ENCODE results near the gene FTCD.
"Not testable (repeated sequence)": the region's sequence is repeated elsewhere in the genome, so short reads cannot be mapped to it uniquely, and the experiment has no call there.

FTCD gene

DNA sequence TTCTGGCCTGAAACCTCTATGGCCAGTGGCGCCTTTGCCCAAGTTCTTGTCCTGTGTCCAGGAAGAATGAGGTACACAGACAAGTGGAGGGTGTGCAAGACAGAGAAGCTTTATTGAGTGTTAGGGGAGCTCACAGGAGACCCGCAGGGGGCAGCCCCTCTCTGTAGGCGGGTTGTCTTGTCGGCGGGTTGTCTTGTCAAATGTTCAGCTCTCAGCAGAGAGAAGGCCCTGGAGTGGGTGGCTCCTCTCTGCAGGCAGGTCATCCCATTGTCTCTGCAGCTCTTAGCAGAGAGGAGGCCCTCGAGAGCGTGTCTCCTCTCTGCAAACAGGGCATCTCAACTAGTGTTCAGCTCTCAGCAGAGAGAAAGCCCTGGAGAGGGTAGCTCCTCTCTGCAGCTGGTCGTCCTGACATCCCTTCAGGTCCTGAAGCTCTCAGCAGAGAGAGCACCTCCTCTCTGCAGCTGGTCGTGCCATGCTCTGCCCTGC lies 46.5 kb downstream of the FTCD start:
- no peaks in the 10 kb centered on the region for H4K20me1 ChIP-seq (ENCODE audit: insufficient read depth, low read length)
- no peak for TF ChIP-seq EZH2 (optimal IDR thresholded peaks at IDR 0.05; ENCODE audit: low read depth, low read length)
- no peak for TF ChIP-seq EZH2phosphoT487 (IDR thresholded peaks at IDR 0.05; ENCODE audit: low read length)
- TF ChIP-seq, protein P1, sequence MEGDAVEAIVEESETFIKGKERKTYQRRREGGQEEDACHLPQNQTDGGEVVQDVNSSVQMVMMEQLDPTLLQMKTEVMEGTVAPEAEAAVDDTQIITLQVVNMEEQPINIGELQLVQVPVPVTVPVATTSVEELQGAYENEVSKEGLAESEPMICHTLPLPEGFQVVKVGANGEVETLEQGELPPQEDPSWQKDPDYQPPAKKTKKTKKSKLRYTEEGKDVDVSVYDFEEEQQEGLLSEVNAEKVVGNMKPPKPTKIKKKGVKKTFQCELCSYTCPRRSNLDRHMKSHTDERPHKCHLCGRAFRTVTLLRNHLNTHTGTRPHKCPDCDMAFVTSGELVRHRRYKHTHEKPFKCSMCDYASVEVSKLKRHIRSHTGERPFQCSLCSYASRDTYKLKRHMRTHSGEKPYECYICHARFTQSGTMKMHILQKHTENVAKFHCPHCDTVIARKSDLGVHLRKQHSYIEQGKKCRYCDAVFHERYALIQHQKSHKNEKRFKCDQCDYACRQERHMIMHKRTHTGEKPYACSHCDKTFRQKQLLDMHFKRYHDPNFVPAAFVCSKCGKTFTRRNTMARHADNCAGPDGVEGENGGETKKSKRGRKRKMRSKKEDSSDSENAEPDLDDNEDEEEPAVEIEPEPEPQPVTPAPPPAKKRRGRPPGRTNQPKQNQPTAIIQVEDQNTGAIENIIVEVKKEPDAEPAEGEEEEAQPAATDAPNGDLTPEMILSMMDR (IDR thresholded peaks at IDR 0.05; ENCODE audit: low read length), result no peak
- no peak overlapping the region for H3K27ac ChIP-seq (ENCODE audit: low read length)
- no peaks in the 10 kb centered on the region for H3K9me3 ChIP-seq (replicated peaks; ENCODE audit: insufficient read depth, low read length)
- H3K36me3 ChIP-seq (replicated peaks; ENCODE audit: insufficient read depth, low read length), result no peaks in the 10 kb centered on the region
- no peak for DNase-seq
- no peaks in the 10 kb centered on the region for H3F3A ChIP-seq (ENCODE audit: insufficient read depth, low read length)
- no peaks in the 10 kb centered on the region for H3K4me1 ChIP-seq (ENCODE audit: low read length)
- no peak overlapping the region for H3K4me2 ChIP-seq (ENCODE audit: low read depth, low read length)
- H3K9me2 ChIP-seq (replicated peaks; ENCODE audit: insufficient read depth, low read length), result no peaks in the 10 kb centered on the region
- peaks cover 96% of the 10 kb centered on the region for H3K27me3 ChIP-seq (replicated peaks; ENCODE audit: insufficient read depth, low read length)
- no peak overlapping the region for H2AFZ ChIP-seq (ENCODE audit: low read length)
- H3K9ac ChIP-seq (ENCODE audit: low read length), result no peak overlapping the region
- no peak overlapping the region for H3K4me3 ChIP-seq (ENCODE audit: low read length)
- no peaks in the 10 kb centered on the region for H3K79me2 ChIP-seq (ENCODE audit: low read length)

DNA sequence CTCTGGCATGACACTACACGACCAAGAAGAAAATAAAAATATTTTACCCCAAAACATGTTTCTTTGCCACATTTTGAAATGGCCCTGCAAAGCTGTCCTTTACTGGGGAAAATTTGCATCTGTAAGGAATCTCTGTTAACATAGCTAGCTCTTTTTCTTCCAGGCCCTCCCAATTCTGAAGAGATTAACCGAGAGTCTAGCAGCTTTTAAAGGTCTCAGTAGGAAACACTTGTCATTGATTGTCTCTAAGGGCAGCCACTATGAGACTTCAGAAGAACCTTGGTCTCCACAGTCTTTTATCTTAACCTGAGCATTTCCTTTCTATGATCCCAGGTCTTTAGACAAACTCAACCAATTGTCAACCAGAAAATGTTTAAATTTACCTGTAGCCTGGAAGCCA lies 48.0 kb downstream of the FTCD start:
- not testable (repeated sequence) for H3K9ac ChIP-seq (ENCODE audit: low read length); H2AFZ ChIP-seq (ENCODE audit: low read length); DNase-seq; H4K20me1 ChIP-seq (ENCODE audit: insufficient read depth, low read length); H3K4me1 ChIP-seq (ENCODE audit: low read length); H3K27ac ChIP-seq (ENCODE audit: low read length); H3K4me3 ChIP-seq (ENCODE audit: low read length); H3K79me2 ChIP-seq (ENCODE audit: low read length); H3K4me2 ChIP-seq (ENCODE audit: low read depth, low read length); H3K36me3 ChIP-seq (replicated peaks; ENCODE audit: insufficient read depth, low read length); H3K9me2 ChIP-seq (replicated peaks; ENCODE audit: insufficient read depth, low read length); H3F3A ChIP-seq (ENCODE audit: insufficient read depth, low read length); H3K9me3 ChIP-seq (replicated peaks; ENCODE audit: insufficient read depth, low read length)
- peaks cover 96% of the 10 kb centered on the region for H3K27me3 ChIP-seq (replicated peaks; ENCODE audit: insufficient read depth, low read length)

DNA sequence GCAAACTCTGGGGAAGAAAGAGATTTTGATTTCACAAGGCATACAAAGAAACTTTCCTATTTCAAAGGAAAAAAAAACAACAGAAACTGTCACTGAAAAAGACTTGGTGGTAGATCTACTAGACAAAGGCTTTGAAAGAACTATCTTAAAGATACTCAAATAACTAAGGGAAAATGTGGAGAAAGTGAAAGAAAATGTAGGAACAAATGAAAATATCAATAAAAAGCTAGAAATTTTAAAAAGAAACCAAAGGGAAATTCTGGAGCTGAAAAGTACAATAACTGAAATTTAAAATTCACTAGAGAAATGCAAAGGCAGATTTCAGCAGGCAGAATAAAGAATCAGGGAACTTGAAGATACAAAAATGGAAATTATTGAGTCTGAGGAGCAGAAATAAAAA lies 51.3 kb downstream of the FTCD start:
- no peaks in the 10 kb centered on the region for H4K20me1 ChIP-seq (ENCODE audit: insufficient read depth, low read length)
- DNase-seq, result no peak
- no peaks in the 10 kb centered on the region for H3K79me2 ChIP-seq (ENCODE audit: low read length)
- H2AFZ ChIP-seq (ENCODE audit: low read length), result no peak overlapping the region
- no peaks in the 10 kb centered on the region for H3K9me3 ChIP-seq (replicated peaks; ENCODE audit: insufficient read depth, low read length)
- no peak overlapping the region for H3K4me3 ChIP-seq (ENCODE audit: low read length)
- H3K4me2 ChIP-seq (ENCODE audit: low read depth, low read length), result no peak overlapping the region
- no peaks in the 10 kb centered on the region for H3F3A ChIP-seq (ENCODE audit: insufficient read depth, low read length)
- H3K27me3 ChIP-seq (replicated peaks; ENCODE audit: insufficient read depth, low read length), result peaks cover 99% of the 10 kb centered on the region
- no peak overlapping the region for H3K9ac ChIP-seq (ENCODE audit: low read length)
- no peaks in the 10 kb centered on the region for H3K36me3 ChIP-seq (replicated peaks; ENCODE audit: insufficient read depth, low read length)
- TF ChIP-seq EZH2phosphoT487 (IDR thresholded peaks at IDR 0.05; ENCODE audit: low read length) (no peak), EZH2 (optimal IDR thresholded peaks at IDR 0.05; ENCODE audit: low read depth, low read length) (no peak)
- TF ChIP-seq, protein P1 (IDR thresholded peaks at IDR 0.05; ENCODE audit: low read length), result no peak
- no peaks in the 10 kb centered on the region for H3K9me2 ChIP-seq (replicated peaks; ENCODE audit: insufficient read depth, low read length)
- H3K4me1 ChIP-seq (ENCODE audit: low read length), result no peaks in the 10 kb centered on the region
- H3K27ac ChIP-seq (ENCODE audit: low read length), result no peak overlapping the region

DNA sequence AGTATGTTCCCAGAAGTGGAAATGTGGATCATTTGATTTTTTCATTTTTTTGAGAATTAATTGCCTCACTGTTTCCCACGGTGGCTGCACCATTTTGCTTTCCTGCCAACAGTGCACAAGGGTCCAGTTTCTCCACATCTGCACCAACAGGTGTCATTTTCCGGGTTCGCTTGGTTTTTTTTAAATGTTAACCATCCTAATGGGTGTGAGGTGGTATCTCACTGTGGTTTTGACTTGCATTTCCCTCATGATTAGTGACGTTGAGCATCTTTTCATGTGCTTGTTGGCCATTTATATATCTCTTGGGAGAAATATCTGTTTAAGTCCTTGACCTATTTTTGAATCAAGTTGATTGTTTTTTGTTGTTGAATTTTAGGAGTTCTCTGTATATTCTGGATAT lies 54.5 kb downstream of the FTCD start:
- Histone ChIP-seq H3K36me3 (replicated peaks; ENCODE audit: insufficient read depth, low read length) (no peaks in the 10 kb centered on the region), H3K9ac (ENCODE audit: low read length) (no peak overlapping the region), H3K4me2 (ENCODE audit: low read depth, low read length) (no peak overlapping the region), H3K4me3 (ENCODE audit: low read length) (no peak overlapping the region), H3K27me3 (replicated peaks; ENCODE audit: insufficient read depth, low read length) (peaks cover 89% of the 10 kb centered on the region), H2AFZ (ENCODE audit: low read length) (no peak overlapping the region), H3K9me3 (replicated peaks; ENCODE audit: insufficient read depth, low read length) (no peaks in the 10 kb centered on the region), H3K4me1 (ENCODE audit: low read length) (no peaks in the 10 kb centered on the region), H4K20me1 (ENCODE audit: insufficient read depth, low read length) (no peaks in the 10 kb centered on the region), H3K79me2 (ENCODE audit: low read length) (no peaks in the 10 kb centered on the region), H3K27ac (ENCODE audit: low read length) (no peak overlapping the region), H3K9me2 (replicated peaks; ENCODE audit: insufficient read depth, low read length) (no peaks in the 10 kb centered on the region), H3F3A (ENCODE audit: insufficient read depth, low read length) (no peaks in the 10 kb centered on the region)
- DNase-seq, result no peak
- TF ChIP-seq EZH2 (optimal IDR thresholded peaks at IDR 0.05; ENCODE audit: low read depth, low read length), result no peak
- TF ChIP-seq, protein P1 (IDR thresholded peaks at IDR 0.05; ENCODE audit: low read length), result no peak
- TF ChIP-seq EZH2phosphoT487 (IDR thresholded peaks at IDR 0.05; ENCODE audit: low read length), result no peak

Data from MM.1S (cell line).